ENCODE results near the gene KIAA1614.

KIAA1614 gene

DNA sequence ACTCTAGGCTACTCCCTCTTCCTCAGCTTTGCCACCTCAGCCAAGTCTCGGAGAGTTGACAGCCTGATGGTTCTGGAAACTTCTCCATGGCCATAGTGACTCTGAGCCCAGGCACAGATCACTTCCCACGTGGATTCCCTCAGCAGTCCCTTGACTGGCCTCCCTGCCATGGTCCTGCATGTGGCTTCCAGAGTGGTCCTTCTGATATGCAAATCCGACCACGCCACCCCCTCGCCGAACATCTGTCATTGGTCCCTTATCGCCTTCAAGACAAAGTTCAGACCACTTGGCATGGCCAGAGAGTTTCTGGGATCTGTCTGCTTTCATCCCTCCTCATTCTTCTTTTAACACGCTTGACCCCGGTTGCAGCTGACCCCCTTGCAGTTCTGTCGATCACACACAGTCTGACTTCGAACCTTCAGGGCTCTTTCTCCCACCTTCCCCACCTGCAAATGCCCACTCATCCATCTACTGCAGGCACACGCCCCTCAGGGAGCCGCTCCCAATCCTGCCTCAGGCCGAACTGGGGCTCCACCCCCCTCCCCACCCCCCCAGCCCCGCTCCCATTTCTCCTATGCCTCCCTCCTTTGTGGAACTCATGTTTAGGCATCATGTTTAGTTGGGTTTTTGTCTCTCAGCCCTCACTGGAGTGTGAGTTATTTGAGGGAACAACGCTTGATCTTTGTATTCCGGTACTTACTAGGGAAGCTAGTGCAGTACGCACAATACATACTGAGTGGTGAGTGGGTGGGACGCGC, 29.0 kb downstream of the KIAA1614 start:
- Histone ChIP-seq H3K27me3 (peaks cover 22% of the 10 kb centered on the region), H3K4me1 (ENCODE audit: control insufficient read depth in 1 of 2, insufficient read depth in 1 of 2, low read depth in 1 of 2, low read length in 1 of 2) (no peaks in the 10 kb centered on the region), H3K9me3 (no peaks in the 10 kb centered on the region), H3K27ac (no peak overlapping the region), H3K4me3 (ENCODE audit: low read depth in 1 of 2, low read length in 1 of 2) (no peak overlapping the region), H3K36me3 (no peaks in the 10 kb centered on the region)
- TF ChIP-seq, protein P1, sequence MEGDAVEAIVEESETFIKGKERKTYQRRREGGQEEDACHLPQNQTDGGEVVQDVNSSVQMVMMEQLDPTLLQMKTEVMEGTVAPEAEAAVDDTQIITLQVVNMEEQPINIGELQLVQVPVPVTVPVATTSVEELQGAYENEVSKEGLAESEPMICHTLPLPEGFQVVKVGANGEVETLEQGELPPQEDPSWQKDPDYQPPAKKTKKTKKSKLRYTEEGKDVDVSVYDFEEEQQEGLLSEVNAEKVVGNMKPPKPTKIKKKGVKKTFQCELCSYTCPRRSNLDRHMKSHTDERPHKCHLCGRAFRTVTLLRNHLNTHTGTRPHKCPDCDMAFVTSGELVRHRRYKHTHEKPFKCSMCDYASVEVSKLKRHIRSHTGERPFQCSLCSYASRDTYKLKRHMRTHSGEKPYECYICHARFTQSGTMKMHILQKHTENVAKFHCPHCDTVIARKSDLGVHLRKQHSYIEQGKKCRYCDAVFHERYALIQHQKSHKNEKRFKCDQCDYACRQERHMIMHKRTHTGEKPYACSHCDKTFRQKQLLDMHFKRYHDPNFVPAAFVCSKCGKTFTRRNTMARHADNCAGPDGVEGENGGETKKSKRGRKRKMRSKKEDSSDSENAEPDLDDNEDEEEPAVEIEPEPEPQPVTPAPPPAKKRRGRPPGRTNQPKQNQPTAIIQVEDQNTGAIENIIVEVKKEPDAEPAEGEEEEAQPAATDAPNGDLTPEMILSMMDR (IDR thresholded peaks at IDR 0.05), result no peak

DNA sequence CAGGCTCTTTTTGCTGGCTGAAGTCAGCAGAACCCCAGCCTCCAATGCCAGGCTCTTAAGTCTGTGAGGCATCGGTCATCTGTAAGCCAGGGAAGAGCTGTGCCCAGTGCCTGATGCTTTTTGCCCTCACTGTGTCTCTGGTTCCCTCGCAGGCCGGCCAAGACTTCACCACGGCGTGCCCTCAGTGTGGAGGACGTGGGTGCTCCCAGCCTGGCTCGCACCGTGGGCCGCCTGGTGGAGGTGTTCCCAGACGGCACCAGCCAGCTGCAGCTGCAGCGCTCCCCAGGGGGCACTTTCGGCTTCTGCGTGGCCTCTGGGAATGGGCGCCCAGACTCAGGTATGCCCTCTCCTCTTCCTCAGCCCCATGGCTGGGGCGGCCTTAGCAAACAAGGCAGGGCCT, 32.5 kb downstream of the KIAA1614 start:
- TF ChIP-seq, protein P1 (IDR thresholded peaks at IDR 0.05), result no peak
- Histone ChIP-seq H3K4me1 (ENCODE audit: control insufficient read depth in 1 of 2, insufficient read depth in 1 of 2, low read depth in 1 of 2, low read length in 1 of 2) (no peaks in the 10 kb centered on the region), H3K36me3 (peaks cover 3% of the 10 kb centered on the region), H3K4me3 (ENCODE audit: low read depth in 1 of 2, low read length in 1 of 2) (no peak overlapping the region), H3K9me3 (no peaks in the 10 kb centered on the region), H3K27ac (no peak overlapping the region), H3K27me3 (no peaks in the 10 kb centered on the region)

DNA sequence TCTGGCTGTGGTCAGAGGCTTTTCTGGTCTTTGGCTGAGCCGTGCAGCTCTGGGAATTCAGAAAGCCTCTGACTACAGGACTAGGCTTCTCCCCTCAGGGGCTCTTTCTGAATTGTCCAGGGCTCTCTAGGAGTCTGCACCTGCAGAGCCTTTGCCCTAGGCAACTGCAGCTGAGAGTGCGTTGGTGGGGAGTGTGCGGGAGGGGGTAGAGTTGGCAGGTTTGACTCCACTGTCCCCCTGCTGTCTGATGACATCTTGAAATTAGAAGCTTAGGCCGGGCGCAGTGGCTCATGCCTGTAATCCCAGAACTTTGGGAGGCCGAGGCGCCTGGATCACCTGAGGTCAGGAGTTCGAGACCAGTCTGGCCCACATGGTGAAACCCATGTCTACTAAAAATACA, 32.9 kb downstream of the KIAA1614 start:
- Histone ChIP-seq H3K9me3 (no peaks in the 10 kb centered on the region), H3K4me3 (ENCODE audit: low read depth in 1 of 2, low read length in 1 of 2) (no peak overlapping the region), H3K4me1 (ENCODE audit: control insufficient read depth in 1 of 2, insufficient read depth in 1 of 2, low read depth in 1 of 2, low read length in 1 of 2) (no peaks in the 10 kb centered on the region), H3K27ac (no peak overlapping the region), H3K27me3 (no peaks in the 10 kb centered on the region), H3K36me3 (peaks cover 5% of the 10 kb centered on the region)
- TF ChIP-seq, protein P1 (IDR thresholded peaks at IDR 0.05), result no peak

DNA sequence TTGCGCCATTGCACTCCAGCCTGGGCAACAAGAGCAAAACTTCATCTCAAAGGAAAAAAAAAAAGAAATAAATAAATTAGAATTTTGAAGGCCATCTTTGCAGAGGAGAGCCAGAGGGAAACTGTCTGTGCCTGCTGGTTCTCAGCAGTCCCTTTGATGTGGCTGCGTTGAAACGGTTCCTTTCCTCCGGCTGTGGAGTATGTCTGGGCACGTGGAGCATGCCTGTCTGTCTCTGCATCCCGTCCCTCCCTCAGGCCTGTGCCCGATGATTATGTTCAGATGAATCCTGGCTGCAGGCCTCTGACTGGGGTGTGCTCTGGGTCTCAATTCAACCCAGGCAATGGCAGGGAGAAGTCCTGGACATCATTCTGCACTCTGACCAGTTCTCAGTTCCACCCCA, 33.4 kb downstream of the KIAA1614 start:
- Histone ChIP-seq H3K4me1 (ENCODE audit: control insufficient read depth in 1 of 2, insufficient read depth in 1 of 2, low read depth in 1 of 2, low read length in 1 of 2) (no peaks in the 10 kb centered on the region), H3K4me3 (ENCODE audit: low read depth in 1 of 2, low read length in 1 of 2) (no peak overlapping the region), H3K27me3 (no peaks in the 10 kb centered on the region), H3K36me3 (peaks cover 5% of the 10 kb centered on the region), H3K9me3 (no peaks in the 10 kb centered on the region), H3K27ac (no peak overlapping the region)
- TF ChIP-seq, protein P1 (IDR thresholded peaks at IDR 0.05), result no peak

DNA sequence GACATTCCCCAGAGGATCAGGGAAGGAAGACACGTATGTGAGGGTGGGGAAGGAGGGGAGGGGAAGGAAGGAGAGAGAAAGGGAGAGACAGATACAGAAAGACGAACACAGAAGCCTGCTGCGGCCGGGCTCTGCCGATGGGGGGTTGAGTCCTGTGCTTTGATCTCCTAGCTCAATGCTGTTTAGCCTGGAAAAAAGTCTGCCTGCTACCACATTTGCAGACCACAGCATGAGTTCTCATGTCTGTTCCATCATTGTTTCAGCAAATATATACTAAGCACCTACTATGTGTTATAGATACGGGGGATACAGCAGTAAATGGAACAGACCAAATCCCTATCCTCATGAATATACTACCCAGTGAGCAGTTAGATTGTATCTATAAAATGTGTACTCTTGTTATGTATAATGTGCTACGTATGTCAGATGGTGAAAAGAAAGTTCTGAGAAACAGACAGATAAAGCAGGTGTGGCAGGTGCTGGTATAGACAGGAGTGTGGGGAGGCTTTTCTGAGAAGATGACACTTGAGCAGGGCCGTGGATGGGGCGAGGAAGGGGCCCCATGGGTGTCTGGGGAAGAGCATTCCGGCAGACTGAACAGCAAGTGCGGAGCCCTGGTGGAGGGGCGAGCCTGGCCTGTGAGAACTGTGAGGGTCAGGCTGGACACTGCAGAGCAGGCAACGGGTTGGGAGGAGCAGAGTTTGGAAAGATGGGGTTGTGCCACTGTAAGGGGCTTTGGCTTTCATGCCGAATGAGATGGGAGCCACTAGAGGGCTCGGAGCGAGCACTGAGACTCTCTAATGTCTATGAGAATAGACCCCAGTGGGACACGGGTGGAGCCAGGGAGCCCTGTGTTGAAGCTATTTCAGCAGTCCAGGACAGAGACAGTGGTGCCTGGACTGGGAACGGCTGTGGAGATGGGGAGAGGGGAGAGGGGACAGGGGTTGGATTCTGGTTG, 34.1 kb downstream of the KIAA1614 start:
- Histone ChIP-seq H3K4me3 (ENCODE audit: low read depth in 1 of 2, low read length in 1 of 2) (no peak overlapping the region), H3K27ac (no peak overlapping the region), H3K27me3 (no peaks in the 10 kb centered on the region), H3K9me3 (no peaks in the 10 kb centered on the region), H3K36me3 (peaks cover 5% of the 10 kb centered on the region), H3K4me1 (ENCODE audit: control insufficient read depth in 1 of 2, insufficient read depth in 1 of 2, low read depth in 1 of 2, low read length in 1 of 2) (peaks cover 0 to 1% of the 10 kb centered on the region in 2 experiments)
- TF ChIP-seq, protein P1 (IDR thresholded peaks at IDR 0.05), result no peak

Data from neutrophil (primary cell).